NT2/D1 (cell line): Measurements from ENCODE around the gene GLS.

Experiments
- SUZ12 ChIP-seq: IDR thresholded peaks from 2 replicates; pipeline ENCODE4 v1.6.1; 2011; ENCODE audit not compliant: insufficient read length, insufficient read depth; ENCODE audit errors: extremely low read depth
- YY1 ChIP-seq: IDR thresholded peaks from 2 replicates; pipeline ENCODE4 v1.6.1; 2011; ENCODE audit not compliant: insufficient read length, insufficient read depth
- ZNF274 ChIP-seq: IDR thresholded peaks from 2 replicates; pipeline ENCODE4 v1.6.1; 2011; ENCODE audit warnings: mild to moderate bottlenecking, low read depth, low read length

GRCh38 chr2:190840569-190841172, 40.0 kb upstream of the GLS start:
- TF ChIP-seq SUZ12 (no peak), YY1 (no peak), ZNF274 (no peak)
